ENCODE data around the gene VRK3.
A peak's percentile ranks its signal among the peaks of the same experiment; 100 is the strongest.
"Not testable (repeated sequence)": the region's sequence is repeated elsewhere in the genome, so short reads cannot be mapped to it uniquely, and the experiment has no call there.

Gene VRK3

DNA sequence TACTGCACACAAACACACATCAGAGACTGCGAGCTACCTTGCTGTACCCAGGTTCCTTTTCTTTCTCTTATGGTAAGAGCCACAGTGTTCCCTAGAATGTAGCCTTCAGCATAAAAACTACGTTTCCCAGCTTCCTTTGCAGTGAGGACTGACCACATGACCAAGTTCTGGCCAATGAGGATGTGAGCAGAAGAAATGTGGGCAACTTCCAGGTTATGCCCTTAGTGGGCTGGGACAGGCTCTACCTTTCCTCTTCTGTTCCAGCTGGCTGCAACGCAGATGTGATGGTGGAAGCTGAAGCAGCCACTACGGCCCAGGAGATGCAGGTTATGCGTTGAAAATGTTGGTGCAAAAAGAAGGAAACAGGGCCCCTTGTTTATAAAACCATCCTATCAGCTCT, 27.5 kb downstream of the VRK3 start:
- intact Hi-C loops (cut with DNase I), result no loop called here
- DNase-seq, result peak in 1 of 10 donors; percentile 20

DNA sequence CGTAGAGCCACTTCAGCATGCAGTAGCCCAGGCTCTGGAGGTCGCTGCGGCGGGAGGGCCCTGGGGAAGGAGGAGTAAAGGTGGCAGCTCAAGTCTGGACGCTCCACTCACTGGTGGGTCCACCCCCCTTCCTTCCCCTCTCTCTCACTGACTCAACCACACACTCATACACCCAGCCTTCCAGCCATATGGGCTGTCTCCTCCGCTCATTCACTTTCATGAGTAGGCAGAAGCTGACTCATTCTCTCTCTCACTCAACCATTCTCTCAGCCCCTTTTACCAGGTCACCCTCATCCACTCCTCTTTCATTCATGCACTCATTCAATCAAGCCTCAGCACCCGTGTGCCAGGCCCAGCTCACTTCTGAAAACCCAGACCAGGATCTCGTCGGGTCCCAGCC, 36.7 kb downstream of the VRK3 start:
- intact Hi-C loops (cut with DNase I), result no loop called here
- DNase-seq, result peak in 2 of 10 donors; percentile 40 to 69

DNA sequence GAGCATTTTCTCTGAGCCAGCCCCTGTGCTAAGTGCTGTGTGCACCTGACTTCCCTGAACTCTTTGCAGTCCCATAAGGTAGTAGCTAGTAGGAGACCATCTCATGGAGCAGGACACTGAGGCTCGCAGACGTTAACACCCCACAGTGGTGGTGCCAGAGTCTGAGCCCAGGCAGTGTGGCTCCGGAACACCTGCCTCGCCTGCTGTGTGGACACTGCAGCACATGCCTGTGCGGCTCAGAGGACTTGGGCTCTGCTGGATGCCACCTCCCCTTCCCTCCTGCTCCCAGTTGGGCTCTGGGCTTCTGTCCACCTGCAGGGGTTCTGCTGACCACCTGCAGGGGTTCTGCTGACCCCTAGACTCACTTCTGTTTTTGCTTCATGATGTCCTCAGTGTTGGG, 37.2 kb downstream of the VRK3 start:
- peak in 1 of 10 donors; percentile 20 for DNase-seq
- intact Hi-C loops (cut with DNase I), result no loop called here

DNA sequence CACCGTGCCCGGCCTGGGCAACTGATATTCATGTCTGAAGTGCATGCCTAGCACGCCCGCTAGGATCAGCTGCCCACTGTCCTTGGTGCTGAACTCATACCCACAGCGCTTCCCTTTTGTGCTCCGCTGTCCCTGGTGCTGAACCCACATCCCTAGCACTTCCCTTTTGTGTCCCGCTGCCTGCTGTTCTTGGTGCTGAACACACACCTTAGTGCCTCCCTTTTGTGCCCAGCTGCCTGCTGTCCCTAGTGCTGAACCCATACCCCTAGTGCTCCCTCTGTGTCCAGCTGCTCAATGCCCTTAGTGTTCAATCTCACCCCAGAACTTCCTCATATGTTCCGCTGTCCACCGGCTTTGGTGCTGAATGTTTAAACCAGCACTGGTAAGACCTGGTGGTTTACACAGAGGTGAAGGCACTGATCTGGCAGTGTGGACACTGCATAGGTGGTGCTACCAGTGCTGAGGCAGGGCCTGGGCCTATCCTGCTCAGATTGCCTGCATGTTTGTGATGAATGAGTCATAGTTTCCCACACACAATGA, 37.9 kb downstream of the VRK3 start:
- intact Hi-C loops (cut with DNase I), result no loop called here
- peak in 7 of 10 donors; percentile 42 to 92 (median 64) for DNase-seq

DNA sequence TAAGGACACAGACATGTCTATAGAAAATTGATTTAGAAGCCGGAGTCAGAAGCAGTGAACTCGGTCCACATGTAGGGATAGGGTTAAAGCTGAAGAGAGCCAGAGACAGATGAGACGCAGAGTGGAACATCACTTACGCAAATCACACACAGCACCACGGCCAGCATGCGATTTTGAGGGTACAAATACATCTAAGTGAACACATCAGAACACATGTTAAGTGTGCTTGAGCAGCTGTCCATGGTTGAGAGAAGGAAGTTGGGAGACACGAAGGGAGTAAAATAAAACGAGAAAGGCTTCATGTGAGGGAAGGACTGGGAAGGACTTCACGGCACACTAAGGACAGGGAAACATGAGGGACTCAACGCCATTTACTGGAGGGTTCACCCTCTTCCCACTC, 38.8 kb downstream of the VRK3 start:
- DNase-seq, result peak in 1 of 10 donors; percentile 54
- intact Hi-C loops (cut with DNase I), result no loop called here

DNA sequence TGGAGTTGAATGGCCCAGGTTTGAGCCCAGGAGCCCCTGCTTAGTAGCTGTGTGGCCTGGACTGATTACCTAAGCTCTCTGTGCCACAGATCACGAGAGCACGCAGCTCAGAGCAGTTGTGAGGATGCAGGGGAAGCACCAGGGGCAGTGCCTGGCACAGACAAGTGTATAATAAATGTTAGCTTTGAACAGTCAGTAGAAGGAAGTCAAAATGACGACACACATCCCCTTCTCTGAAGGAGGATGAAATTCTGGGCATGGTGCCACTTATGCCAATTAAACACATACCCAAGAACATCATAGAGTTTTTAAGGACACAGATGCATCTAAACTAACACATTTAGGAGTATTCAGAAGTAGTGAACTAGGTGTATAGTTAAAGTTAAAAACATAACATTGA, 39.3 kb downstream of the VRK3 start:
- peak in 1 of 10 donors; percentile 37 for DNase-seq
- intact Hi-C loops (cut with DNase I), result no loop called here

DNA sequence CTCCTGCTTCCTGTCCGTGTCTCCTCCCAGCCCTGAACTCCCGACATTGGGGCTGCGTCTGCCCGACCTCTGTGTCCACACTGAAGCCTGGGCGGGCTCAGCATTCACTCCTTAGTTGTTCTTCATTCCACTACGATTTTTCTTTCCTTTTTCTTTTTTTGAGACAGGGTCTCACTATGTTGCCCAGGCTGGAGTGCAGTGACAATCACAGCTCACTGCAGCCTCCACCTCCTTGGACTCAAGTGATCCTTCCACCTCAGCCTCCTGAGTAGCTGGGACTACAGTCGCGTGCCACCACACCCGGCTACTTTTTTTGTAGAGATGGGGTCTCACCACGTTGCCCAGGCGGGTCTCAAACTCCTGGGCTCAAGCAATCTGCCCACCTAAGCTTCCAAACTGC, 40.7 kb downstream of the VRK3 start:
- intact Hi-C loops (cut with DNase I), result no loop called here
- DNase-seq, result no peak

DNA sequence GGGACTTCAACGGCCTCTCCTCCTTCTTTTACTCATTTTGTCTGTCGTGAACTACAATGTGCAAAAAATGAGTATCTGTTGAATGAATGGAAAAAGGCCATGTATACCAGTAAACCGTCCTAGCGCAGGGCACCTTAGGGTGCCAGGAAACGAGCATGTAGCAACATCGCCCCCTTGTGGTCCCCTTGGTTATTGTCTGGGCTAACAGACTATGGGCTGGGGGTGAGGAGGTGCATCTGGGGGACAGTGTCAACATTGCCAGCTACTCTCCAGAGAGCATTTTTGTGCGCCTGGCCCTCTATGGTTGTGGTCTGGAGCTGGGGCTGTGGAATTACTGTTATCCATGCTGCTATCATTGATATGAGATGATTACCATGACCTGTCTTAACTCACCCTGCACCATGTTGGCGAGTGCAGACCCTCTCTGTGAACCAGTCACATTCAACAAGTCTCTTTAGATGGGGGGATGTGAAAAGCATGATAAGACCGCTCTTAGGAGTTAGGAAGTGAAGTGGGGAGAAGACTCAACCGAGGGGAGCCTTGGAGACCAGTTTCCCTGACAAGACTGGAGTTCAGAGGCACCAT, 41.4 kb downstream of the VRK3 start:
- peak in 7 of 10 donors; percentile 57 to 94 (median 69) for DNase-seq
- intact Hi-C loops (cut with DNase I), result loop anchor here (1.0 kb wide), 1 partner anchor 46 kb away; no protein-coding TSS in a partner anchor

DNA sequence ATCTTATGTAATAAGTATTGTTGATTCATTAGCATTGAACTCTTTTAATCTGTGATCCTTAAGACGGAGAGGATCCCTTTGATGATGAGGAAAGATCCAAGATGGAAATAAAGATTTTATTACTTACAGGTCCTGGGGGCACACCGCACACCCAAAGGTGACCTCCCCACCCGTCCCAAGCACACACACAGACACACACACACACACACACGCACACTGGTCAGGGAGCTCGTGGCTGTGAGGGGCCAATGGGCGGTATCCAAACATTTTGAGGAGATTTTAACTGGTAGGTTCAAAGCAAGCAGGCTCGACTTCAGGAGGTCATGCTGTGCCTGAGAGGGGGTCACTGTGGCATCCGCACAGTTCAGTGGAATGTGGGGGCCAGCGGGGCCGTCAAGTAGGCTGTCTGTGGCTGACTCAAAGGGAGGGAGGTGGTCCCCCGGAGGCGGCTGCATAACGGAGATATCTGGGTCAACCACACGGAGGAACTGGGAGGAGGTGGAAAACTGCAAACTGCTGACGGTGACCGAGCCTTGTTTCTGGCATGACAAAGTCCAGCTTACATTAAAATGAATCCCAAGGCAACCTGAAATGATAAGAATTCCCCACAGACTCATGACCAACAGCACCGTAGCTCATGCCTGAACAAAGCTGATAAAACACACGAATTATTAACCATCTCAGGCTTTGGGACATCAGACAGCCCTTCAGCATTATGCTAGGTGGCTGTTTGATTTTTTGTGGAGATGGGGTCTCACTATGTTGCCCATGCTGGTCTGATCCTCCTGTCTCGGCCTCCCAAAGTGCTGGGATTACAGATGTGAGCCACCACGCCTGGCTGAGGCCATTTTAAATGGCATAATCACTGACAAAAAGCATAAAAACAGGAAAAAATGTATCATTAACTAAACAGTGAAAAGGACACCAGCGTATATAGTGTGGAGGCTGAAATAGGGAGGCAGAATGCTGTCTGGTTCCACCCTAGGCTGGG, 43.3 kb downstream of the VRK3 start:
- DNase-seq, result peak in 1 of 10 donors; percentile 57
- intact Hi-C loops (cut with DNase I), result no loop called here

DNA sequence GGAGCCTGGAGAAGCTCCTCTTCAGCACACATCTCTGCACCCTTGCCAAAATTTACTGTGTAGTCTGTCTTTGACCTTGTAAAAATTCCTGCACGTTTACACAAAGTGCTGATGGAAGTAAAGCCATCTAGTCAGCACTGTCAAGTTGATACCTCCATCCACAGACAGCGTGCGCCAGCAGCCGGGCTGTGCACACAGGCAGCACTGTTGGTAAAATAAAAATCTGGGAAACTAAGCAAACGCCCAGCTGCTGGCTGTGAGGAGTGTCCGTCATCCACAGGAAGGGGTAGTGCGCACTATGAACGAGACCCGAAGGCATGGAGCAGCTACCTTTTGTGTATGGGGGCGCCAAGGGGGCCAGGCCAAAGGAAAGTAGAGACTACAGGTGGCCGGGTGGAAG, 46.8 kb downstream of the VRK3 start:
- intact Hi-C loops (cut with DNase I), result no loop called here
- DNase-seq, result peak in 2 of 10 donors; percentile 19 to 22

DNA sequence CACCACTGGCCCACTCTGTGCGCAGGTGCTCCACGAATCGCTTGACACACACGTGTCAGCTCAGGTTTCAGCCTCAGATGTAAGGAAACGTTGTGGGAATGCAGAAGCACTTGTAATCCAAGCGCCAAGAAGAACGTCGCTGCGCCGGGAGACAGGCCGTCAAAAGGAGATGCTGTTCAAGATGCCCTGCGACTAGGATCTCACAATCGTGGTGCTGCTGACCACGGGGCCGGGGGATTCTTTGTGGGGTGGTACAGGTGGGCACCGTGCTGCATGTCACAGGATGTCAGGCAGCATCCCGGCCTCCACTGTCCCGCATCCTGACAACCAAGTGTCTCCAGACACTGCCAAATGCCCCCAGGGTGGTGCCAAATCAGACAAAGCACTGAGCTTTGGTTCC, 47.3 kb downstream of the VRK3 start:
- DNase-seq, result peak in 3 of 10 donors; percentile 29 to 64 (median 62)
- intact Hi-C loops (cut with DNase I), result no loop called here

DNA sequence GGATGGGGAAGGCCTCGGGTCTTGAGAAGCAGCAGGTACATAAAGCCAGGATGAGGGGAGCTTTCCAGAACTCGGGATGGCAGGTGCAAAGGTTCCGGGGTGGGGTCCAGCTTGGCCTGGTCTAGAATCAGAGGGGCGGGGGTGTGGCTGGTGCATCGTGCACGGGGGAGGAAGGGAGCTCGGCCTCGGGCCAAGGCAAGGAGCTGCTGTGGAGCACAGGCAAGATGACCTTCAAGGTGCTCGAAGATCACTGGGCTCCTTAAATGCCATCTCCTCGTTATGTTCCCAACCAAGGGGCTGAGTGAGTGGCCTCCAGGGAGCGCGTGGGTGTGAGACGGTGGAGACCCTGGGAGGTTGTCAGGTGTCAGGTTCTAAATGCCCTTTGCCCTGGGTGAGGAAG, 48.1 kb downstream of the VRK3 start:
- intact Hi-C loops (cut with DNase I), result no loop called here
- peak in 2 of 10 donors; percentile 49 to 50 for DNase-seq

DNA sequence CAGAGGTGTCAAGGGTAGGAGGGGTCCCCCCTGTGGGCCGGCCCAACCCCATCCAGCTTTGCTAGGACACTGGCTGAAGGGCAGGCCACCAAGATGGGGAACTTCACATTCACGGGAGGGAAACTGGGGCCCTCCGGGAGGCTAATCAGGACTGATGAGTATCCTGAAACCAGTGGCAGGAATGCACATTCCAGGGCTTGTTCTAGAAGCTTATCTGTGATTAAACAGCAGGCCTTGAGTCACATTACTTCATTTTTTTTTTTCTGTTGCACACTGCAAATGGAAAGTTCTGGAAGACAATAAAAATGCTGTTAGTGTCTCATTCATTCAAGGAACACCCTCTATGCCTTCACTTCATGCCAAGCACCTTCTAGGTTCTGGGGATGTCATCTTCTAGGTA, 48.7 kb downstream of the VRK3 start:
- DNase-seq, result peak in 4 of 10 donors; percentile 3 to 39 (median 22)
- intact Hi-C loops (cut with DNase I), result no loop called here

DNA sequence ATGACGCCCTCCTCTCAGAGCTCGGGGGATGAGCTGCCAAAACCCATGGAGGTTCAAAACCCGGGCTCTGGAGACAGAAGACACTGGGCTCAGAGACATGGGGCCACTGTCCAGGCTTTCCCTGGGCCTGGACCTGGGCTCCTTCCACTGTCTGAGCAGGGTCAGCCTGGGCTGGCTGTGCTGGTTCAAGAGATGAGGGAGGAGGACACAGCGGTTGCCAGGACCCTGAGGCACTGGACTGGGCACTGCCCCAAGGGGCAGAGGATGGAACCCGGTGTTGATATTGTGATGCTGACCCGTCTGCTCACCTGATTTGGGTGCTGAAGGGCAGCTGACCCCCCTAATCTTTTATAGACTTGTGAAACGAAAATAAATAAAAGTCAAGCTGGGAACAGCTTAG, 50.1 kb downstream of the VRK3 start:
- intact Hi-C loops (cut with DNase I), result no loop called here
- peak in 3 of 10 donors; percentile 45 to 72 (median 66) for DNase-seq

DNA sequence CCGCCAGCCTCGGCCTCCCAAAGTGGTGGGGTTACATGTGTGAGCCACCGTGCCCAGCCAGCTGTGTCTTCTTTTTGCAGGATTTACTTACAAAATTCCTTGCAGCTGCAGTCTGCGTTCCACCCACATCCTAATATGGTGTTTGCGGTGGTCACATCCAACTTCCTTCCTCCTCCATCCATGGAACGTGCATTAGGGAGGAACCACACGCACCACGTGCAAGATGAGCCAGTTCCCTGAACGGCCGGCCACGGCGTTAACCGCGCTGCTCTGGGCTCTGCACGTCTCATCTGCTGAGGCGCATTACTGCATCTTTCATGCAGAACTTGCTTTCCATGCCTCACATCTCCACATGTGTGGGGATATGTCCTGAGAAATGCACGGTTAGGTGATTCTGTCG, 51.2 kb downstream of the VRK3 start:
- DNase-seq, result peak in 3 of 10 donors; percentile 46 to 56 (median 54)
- intact Hi-C loops (cut with DNase I), result no loop called here

DNA sequence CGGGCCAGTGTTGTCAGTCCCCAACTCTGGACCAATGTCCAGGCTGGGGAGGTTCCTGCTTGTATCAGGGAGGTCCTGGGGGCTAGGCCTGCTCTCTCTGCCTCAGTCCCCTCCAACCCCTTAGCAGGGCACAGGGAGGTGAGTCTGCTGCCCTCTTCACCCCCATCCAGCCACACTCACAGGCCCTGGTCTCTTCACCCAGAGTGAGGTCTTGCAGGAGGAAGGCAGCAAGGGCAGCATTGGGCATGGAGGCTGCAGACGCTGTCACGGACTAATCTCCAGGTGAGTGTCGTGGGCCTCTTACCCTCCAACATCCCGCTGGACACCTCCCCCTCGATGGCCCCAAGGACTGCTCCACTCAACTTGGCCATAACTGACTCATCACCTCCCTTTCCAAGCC, 52.3 kb downstream of the VRK3 start:
- intact Hi-C loops (cut with DNase I), result no loop called here
- peak in 2 of 10 donors; percentile 24 to 32 for DNase-seq

DNA sequence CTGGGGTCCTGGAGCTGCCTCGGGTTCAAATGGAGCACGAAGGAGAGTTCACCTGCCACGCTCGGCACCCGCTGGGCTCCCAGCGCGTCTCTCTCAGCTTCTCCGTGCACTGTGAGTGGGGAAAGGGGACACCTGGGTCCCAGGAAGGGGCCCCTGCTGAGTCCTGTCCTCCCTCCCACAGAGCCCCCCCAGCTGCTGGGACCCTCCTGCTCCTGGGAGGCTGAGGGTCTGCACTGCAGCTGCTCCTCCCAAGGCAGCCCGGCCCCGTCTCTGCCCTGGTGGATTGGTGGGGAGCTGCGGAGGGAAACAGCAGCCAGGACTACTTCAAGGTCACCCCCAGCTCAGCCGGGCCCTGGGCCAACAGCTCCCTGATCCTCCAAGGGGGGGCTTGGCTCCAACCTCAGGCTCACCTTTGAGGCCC, 53.2 kb downstream of the VRK3 start:
- DNase-seq, result peak in 2 of 10 donors; percentile 41 to 76
- intact Hi-C loops (cut with DNase I), result no loop called here

DNA sequence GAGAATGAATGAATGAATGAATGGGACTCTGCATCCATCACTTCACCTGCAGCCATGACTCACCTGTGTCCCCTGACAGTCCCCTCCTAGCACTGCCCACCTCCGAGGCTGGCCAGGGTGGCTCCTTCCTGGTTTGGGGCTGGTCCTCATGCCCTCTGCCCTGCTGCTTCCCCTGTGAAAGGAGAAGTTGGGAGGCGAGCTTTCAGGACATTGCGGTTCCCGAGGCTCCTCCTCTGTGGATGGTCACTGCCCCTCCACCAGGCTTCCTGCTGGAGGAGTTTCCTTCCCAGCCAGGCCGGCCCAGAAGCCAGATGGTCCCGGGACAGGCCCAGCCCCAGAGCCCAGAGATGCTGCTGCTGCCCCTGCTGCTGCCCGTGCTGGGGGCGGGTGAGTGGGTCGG, 55.8 kb downstream of the VRK3 start:
- intact Hi-C loops (cut with DNase I); DNase-seq: not testable (repeated sequence)

DNA sequence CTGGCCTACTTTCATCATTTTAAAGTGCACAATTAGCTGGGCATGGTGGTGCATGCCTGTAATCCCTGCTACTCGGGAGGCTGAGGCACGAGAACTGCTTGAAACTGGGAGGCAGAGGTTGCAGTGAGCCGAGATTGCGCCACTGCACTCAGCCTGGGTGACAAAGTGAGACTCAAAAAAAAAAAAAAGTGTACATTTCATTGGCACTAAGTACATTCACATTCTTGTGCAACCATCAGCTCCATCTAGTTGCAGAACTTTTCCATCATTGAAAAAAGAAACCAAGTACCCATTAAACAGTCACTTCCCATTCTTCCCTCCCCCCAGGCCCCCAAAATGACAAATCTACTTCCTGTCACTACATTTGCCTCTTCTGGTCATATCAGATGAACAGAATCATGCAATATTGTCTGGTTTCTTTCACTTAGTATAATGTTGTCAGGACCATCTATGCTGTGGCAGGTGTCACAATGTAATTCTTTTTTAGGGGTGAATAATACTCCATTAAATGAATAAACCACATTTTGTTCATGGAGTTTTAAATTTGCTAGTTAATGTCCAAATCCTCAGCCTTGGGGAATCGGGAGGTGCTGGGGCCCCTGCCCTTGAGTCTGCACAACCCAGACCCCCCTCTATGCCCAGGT, 56.8 kb downstream of the VRK3 start:
- intact Hi-C loops (cut with DNase I), result no loop called here
- DNase-seq, result no peak

DNA sequence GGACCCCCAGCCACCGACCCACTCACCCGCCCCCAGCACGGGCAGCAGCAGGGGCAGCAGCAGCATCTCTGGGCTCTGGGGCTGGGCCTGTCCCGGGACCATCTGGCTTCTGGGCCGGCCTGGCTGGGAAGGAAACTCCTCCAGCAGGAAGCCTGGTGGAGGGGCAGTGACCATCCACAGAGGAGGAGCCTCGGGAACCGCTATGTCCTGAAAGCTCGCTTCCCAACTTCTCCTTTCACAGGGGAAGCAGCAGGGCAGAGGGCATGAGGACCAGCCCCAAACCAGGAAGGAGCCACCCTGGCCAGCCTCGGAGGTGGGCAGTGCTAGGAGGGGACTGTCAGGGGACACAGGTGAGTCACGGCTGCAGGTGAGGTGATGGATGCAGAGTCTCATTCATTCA, 64.2 kb downstream of the VRK3 start, which contains the start of gene SIGLEC11:
SIGLEC11 (minus strand) TSS at position 193 of the 400 bp plus-strand sequence; CDS start at position 102, 91 bp downstream.
- peak in 1 of 10 donors; percentile 27 for DNase-seq
- intact Hi-C loops (cut with DNase I), result not testable (repeated sequence)

Data from posterior cingulate gyrus (tissue), 11 donors.